Nephron (organoid): Measurements from ENCODE around the gene GABRG3.

ENCODE experiments used
- H3K27ac Mint-ChIP-seq, 3 experiments: 2 replicates each; pipeline ENCODE4 v1.8.0; 2020; ENCODE audit warnings: mixed read lengths in 3 of 3, mild to moderate bottlenecking in 2 of 3, moderate library complexity in 1 of 3
- H3K27me3 Mint-ChIP-seq: 2 replicates; pipeline ENCODE4 v1.8.0; 2021; ENCODE audit warnings: low read depth, mild to moderate bottlenecking, moderate library complexity, mixed read lengths
- H3K36me3 Mint-ChIP-seq: 2 replicates; pipeline ENCODE4 v1.8.0; 2020; ENCODE audit warnings: low read depth, mixed read lengths
- H3K4me1 Mint-ChIP-seq: 2 replicates; pipeline ENCODE4 v1.8.0; 2020; ENCODE audit warnings: mixed read lengths
- H3K4me3 Mint-ChIP-seq, 3 experiments: 2 replicates each; pipeline ENCODE4 v1.8.0; 2020; ENCODE audit warnings: mild to moderate bottlenecking in 3 of 3, mixed read lengths in 3 of 3, moderate library complexity in 2 of 3
- H3K9me3 Mint-ChIP-seq: 2 replicates; pipeline ENCODE4 v1.8.0; 2020; ENCODE audit warnings: mixed read lengths
- CTCF ChIP-seq, 3 experiments: fragments of 200-600 bp; sonication (generic); IDR thresholded peaks; one replicate each; pipeline ENCODE4 v1.5.0; 2021; ENCODE audit warnings: antibody characterized with exemption in 3 of 3; ENCODE audit not compliant: unreplicated experiment in 3 of 3

The GABRG3 gene

GRCh38 chr15:27579738-27580137, 608.8 kb downstream of the GABRG3 start:
- Mint-ChIP-seq H3K4me1 (peaks cover 4% of the 10 kb centered on the region), H3K4me3 (no peak overlapping the region), H3K9me3 (peaks cover 8% of the 10 kb centered on the region), H3K27me3 (peaks cover 4% of the 10 kb centered on the region), H3K27ac (no peak overlapping the region), H3K36me3 (no peaks in the 10 kb centered on the region)
- TF ChIP-seq CTCF (IDR thresholded peaks at IDR 0.05; ENCODE audit: unreplicated experiment in 3 of 3) = no peak

- Mint-ChIP-seq H3K4me3 (no peak overlapping the region), H3K9me3 (peaks cover 5% of the 10 kb centered on the region), H3K4me1 (no peaks in the 10 kb centered on the region), H3K27me3 (peaks cover 16% of the 10 kb centered on the region), H3K36me3 (no peaks in the 10 kb centered on the region), H3K27ac (no peak overlapping the region)
- no peak for TF ChIP-seq CTCF (IDR thresholded peaks at IDR 0.05; ENCODE audit: unreplicated experiment in 3 of 3)
These were observed 611.9 kb downstream of the GABRG3 start for GRCh38 chr15:27582726-27583410.

- Mint-ChIP-seq H3K36me3 (no peaks in the 10 kb centered on the region), H3K4me3 (no peak overlapping the region), H3K9me3 (peaks cover under 1% of the 10 kb centered on the region), H3K27me3 (peaks cover 16% of the 10 kb centered on the region), H3K4me1 (no peaks in the 10 kb centered on the region), H3K27ac (no peak overlapping the region)
- no peak for TF ChIP-seq CTCF (IDR thresholded peaks at IDR 0.05; ENCODE audit: unreplicated experiment in 3 of 3)
These were observed 612.7 kb downstream of the GABRG3 start for GRCh38 chr15:27583651-27584050.

- Mint-ChIP-seq H3K27me3 (peaks cover 24% of the 10 kb centered on the region), H3K4me1 (no peaks in the 10 kb centered on the region), H3K4me3 (no peak overlapping the region), H3K36me3 (no peaks in the 10 kb centered on the region), H3K27ac (no peak overlapping the region), H3K9me3 (no peaks in the 10 kb centered on the region)
- no peak for TF ChIP-seq CTCF (IDR thresholded peaks at IDR 0.05; ENCODE audit: unreplicated experiment in 3 of 3)
These were observed 614.2 kb downstream of the GABRG3 start for GRCh38 chr15:27585041-27585640.

- Mint-ChIP-seq H3K27me3 (peaks cover 28% of the 10 kb centered on the region), H3K4me1 (no peaks in the 10 kb centered on the region), H3K27ac (no peak overlapping the region), H3K4me3 (no peak overlapping the region), H3K36me3 (no peaks in the 10 kb centered on the region), H3K9me3 (no peaks in the 10 kb centered on the region)
- no peak for TF ChIP-seq CTCF (IDR thresholded peaks at IDR 0.05; ENCODE audit: unreplicated experiment in 3 of 3)
These were observed 616.8 kb downstream of the GABRG3 start for GRCh38 chr15:27587810-27588209.

- H3K4me3 Mint-ChIP-seq = no peak overlapping the region
- peaks cover 36% of the 10 kb centered on the region for H3K27me3 Mint-ChIP-seq
- no peak for TF ChIP-seq CTCF (IDR thresholded peaks at IDR 0.05; ENCODE audit: unreplicated experiment in 3 of 3)
- no peaks in the 10 kb centered on the region for H3K4me1 Mint-ChIP-seq
- H3K27ac Mint-ChIP-seq = no peak overlapping the region
- H3K9me3 Mint-ChIP-seq = no peaks in the 10 kb centered on the region
- no peaks in the 10 kb centered on the region for H3K36me3 Mint-ChIP-seq
These were observed 618.3 kb downstream of the GABRG3 start for GRCh38 chr15:27589260-27589659.
